Activated CD8-positive, alpha-beta memory T cell treated with anti-CD3 and anti-CD28 coated beads for 1 hour (primary cell): Measurements from ENCODE around the gene BUB1B.
"Not testable (repeated sequence)": the region's sequence is repeated elsewhere in the genome, so short reads cannot be mapped to it uniquely, and the experiment has no call there.

Source experiments
- DNase-seq, 2 donors: peaks; one replicate each; pipeline ENCODE4 v3.0.0-alpha.2; 2020; ENCODE audit warnings: low read depth in 1 of 2; ENCODE audit errors: extremely low read depth in 1 of 2

Gene BUB1B

GRCh38 chr15:40136470-40137302 lies 24.2 kb upstream of the BUB1B start:
- DNase-seq = no peak

GRCh38 chr15:40137303-40138200 lies 23.3 kb upstream of the BUB1B start:
- DNase-seq = no peak

DNA sequence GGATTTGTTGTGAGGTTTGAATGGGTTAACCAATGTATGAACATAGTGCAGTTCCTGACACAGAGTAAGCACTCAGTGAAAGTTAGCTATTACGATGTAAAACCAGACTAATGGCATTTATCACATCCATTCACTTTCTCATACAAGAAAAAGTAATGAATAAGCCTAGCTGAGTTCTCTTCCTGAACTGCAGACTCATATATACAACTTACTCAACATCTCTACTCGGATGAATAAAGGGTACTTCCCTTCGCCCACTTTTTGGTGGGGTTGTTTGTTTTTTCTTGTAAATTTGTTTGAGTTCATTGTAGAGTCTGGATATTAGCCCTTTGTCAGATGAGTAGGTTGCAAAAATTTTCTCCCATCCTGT lies 22.7 kb upstream of the BUB1B start:
- DNase-seq = not testable (repeated sequence)

GRCh38 chr15:40142428-40142827 lies 18.4 kb upstream of the BUB1B start:
- DNase-seq = no peak

DNA sequence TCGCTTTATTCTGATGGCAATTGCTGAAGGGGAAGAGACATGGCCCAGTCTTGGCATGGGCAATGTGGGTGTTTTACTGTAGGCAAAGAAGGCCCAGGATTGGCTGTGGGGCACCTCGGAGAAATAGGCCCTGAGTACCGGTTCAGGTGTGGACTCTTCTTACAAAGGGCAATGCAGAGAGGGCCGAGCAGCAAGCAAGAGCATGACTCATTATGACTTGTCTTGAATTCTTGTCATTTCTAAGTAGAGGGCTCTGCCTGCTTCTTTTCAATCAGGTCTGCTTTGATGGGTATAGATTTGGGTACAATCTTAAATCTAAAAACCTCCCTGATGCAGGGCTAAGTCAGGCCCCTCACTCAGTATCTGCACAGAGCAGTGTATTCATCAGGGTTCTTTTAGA lies 14.8 kb upstream of the BUB1B start:
- no peak for DNase-seq

GRCh38 chr15:40149339-40149738 lies 11.5 kb upstream of the BUB1B start:
- no peak for DNase-seq

DNA sequence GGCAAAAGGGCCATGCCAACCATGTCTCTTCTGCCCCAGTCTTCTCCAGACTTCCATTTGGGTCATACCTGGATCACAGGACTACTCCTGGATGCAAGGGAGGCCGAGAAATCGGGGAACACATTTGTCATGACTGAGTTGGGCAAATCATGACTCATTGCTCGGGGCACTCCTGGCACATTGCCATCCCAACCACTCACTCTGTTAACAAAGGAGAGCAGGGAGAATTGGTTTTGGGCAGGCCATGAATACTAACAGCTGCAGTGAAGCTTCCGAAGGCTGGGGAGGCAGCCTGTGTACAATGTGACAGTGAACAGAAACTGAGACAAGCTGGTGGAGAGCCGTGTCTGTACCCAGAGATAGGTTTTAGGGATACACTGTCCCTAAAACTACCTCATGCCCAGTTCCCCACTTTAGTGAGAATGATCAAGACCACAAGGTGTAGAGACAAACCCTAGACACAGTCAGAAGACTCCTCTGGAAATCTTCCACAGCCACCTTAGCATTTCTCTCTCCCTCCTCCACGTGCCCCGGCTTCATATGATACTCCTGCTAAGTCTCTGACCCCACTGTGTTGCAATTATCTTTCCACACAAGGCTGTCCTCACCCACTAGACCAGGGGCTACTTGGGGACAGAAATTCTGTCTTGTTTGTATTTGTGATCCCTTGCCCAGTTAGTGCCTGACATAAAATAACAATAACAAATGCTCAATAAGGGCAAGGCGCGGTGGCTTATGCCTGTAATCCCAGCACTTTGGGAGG lies 10.5 kb upstream of the BUB1B start:
- no peak for DNase-seq

DNA sequence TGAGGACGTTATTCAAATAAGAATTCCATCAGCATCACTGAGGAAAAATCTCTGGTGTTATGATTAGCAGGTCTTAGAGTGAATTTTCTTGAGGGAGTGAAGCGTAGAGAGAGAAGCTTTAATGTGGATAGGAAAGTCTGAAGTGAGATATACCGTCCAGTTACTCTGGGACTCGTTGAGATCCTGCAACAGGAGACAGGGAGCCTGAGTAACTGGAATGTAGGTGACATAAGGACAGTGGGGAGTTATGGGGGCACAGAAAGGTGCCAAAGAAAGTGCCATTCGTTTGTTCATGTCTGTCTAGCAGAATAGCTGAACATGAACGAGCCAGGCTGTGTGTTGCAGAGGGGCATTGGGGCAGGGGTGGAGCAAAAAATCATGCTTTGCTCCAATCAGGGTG lies 9.4 kb upstream of the BUB1B start:
- no peak for DNase-seq

DNA sequence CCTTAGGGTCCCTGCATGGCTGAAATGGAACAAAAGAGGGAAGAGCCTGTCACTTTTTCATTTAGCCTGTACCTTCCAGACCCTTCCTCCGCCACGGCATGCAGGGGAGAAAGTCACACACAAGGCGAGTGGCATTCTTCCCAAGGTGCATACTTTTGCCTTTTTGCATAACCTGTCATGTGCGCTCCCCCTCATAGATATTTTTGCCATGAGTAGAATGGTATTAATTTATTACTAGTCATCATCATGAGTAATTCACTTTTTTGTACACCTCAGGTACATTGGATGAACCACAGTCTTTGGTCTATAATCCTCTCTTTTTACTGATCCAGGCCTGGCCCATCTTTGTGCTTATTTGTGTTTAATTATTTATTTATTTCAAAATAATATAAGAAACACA lies 8.9 kb upstream of the BUB1B start:
- no peak for DNase-seq

GRCh38 chr15:40154821-40155220 lies 6.0 kb upstream of the BUB1B start:
- not testable (repeated sequence) for DNase-seq

- DNase-seq = no peak
Observed at GRCh38 chr15:40155270-40155910, 5.5 kb upstream of the BUB1B start.

DNA sequence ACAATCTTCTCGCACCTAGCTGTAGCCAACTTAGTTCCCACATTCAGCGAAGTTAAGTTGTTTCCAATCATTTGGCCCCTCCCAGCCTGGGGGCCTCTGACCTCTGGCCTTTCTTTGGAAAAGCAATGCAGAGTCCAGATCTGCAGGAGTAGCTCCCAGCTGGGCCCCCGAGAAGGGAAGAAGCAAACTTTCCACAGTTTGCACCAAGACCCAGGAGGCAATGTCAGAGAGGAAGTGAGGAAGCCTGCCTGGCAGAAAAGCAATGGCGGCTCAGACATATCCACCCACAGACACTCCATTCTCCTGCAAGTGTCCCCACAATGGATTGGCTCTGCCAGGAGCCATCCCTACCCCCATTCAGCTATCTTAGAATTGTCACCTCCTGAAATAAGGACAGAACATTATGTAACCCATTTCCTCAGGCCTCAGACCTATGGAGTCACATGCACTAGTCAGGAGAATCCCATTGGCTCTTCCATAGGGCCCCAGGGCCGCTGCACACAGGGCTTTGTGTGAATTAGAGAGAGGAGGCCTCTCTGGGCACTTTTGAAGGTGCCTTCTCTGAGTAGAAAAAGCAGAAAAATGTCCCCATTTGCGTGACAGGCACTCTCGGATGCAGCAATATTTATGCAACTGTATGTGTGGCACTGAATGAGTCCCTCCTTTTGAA lies 3.0 kb upstream of the BUB1B start:
- DNase-seq = no peak

DNA sequence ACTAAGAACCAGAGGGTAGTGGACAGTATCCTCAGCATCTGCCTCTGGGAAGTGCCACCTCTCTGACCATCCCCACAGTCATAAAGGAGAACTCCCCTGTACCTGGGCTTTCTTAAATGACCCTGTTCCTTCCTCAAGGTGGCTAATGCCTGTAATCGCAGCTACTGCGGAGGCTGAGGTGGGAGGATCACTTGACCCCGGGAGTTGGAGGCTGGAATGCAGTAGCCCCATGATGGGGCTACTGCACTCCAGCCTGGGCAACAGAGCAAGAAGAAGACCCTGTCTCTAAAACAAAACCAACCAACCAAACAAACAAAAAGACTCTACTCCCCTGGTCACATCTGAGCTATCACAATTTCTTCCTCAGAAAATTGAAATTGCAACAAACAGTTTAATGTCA lies 848 bp upstream of the BUB1B start:
- DNase-seq = no peak

- DNase-seq = no peak
Observed at GRCh38 chr15:40161693-40162391, 973 bp downstream of the BUB1B start.

DNA sequence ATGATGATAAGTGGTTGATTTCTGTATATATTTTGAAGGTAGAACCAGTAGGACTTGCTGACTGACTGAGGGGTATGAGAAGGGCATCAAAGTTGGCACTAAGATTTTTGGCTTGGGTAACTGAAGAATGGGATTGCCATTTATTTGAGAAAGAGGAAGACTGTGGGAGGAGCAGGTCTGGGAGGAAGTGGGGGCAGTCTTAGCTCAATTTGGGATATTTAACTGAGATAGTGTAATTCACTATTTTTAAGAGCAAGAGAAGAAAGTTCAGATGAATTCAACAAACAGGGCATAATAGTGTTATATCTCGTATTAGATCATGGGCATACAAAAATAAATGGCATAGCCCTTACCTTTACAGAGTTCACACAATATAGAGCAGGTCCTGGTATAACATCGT lies 1.7 kb downstream of the BUB1B start:
- no peak for DNase-seq

DNA sequence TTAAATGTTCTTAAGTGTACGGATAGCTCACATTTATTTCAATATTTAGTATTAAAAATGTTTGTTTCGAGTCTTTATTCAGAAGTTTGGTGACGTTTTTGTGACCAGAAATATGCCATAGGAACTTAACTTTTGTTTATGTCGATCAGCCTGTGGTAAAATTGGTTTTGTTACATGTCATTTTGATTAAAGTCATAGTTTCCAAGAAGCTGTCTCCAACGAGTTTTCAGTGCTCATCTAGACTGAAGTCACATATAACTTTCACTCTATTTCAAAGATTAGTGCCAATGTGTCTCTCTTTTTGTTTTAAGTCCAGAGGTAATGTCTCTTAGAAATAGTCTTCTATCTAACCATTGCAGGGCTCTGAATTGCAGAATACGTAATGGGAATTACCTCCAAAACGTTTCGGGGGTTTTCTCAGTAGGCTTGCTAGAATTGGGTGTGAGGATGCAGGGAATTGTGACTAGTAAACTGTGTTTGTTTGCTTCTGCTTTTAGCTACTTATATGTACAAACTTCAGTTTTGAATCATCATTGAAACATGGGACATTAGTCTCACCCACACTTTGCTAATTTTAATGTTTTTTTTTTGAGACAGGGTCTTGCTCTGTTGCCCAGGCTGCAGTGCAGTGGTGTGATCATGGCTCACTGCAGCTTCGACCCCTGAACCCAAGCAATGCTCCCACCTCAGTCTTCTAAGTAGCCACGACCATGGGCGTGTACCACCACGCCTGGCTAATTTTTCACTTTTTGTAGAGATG lies 3.0 kb downstream of the BUB1B start:
- no peak for DNase-seq

GRCh38 chr15:40167374-40167773 lies 6.5 kb downstream of the BUB1B start:
- not testable (repeated sequence) for DNase-seq

DNA sequence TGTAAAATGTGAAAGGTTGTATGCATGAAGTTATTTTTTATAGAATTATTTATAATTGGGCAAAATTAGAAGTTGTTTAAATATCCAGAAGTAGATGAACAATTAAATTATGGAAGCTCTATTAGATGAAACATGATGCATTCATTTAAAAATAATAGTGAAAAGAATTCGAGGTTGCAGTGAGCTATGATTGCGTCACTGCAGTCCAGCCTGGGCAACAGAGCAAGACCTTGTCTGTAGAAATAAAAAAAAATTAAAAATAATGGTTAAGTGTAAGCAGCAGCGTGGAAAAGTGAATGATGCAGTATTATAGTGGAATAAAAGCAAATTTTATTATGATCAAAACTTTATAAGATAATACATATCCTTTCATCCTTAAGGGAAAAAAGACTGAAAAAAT lies 14.3 kb downstream of the BUB1B start:
- DNase-seq = no peak
